GM23338 (cell line): ENCODE results near the gene ME2. TPM values are rescaled to one million over a fixed set of nuclear protein-coding genes. Genes with fewer than 3 reads are reported as not detected.

Experiments used
- ATAC-seq: fragments of 200-7000 bp; cut with Tn5 transposase; 3 replicates; pipeline ENCODE4 v1.9.1; 2020
- DNase-seq: peaks from one replicate; pipeline ENCODE4 v3.0.0-alpha.2; 2015; ENCODE audit warnings: low spot score
- H2AFZ ChIP-seq: fragments of 200-600 bp; sonication (generic); 2 replicates; pipeline ENCODE4 v1.8.0; 2016; ENCODE audit warnings: antibody characterized with exemption, mild to moderate bottlenecking, moderate library complexity
- H3F3A ChIP-seq: fragments of 200-600 bp; sonication (generic); replicated peaks from 2 replicates; pipeline ENCODE4 v1.8.0; 2017; ENCODE audit warnings: antibody characterized with exemption, mixed run types, low read depth
- H3K27ac ChIP-seq: fragments of 200-600 bp; sonication (generic); 2 replicates; pipeline ENCODE4 v1.6.1; 2016; ENCODE audit warnings: low read depth
- H3K27me3 ChIP-seq: fragments of 200-600 bp; sonication (generic); 2 replicates; pipeline ENCODE4 v1.8.0; 2016; ENCODE audit warnings: mild to moderate bottlenecking, mixed run types, moderate library complexity; ENCODE audit not compliant: insufficient read depth
- H3K36me3 ChIP-seq: fragments of 200-600 bp; sonication (generic); 2 replicates; pipeline ENCODE4 v1.8.0; 2016; ENCODE audit warnings: mild to moderate bottlenecking; ENCODE audit not compliant: insufficient read depth
- H3K4me1 ChIP-seq: fragments of 200-600 bp; sonication (generic); 2 replicates; pipeline ENCODE4 v1.8.0; 2016; ENCODE audit warnings: mild to moderate bottlenecking, moderate library complexity; ENCODE audit not compliant: insufficient read depth
- H3K4me2 ChIP-seq: fragments of 200-600 bp; sonication (generic); 2 replicates; pipeline ENCODE4 v1.7.1; 2017; ENCODE audit warnings: mixed run types
- H3K4me3 ChIP-seq: fragments of 200-600 bp; sonication (generic); 2 replicates; pipeline ENCODE4 v1.6.1; 2016; ENCODE audit warnings: mixed run types
- H3K79me2 ChIP-seq: fragments of 200-600 bp; sonication (generic); replicated peaks from 2 replicates; pipeline ENCODE4 v1.8.0; 2017; ENCODE audit warnings: mild to moderate bottlenecking; ENCODE audit not compliant: insufficient read depth
- H3K9me2 ChIP-seq: fragments of 200-600 bp; sonication (generic); 2 replicates; pipeline ENCODE4 v1.8.0; 2017; ENCODE audit not compliant: insufficient read depth
- H4K20me1 ChIP-seq: fragments of 200-600 bp; sonication (generic); replicated peaks from 2 replicates; pipeline ENCODE4 v1.8.0; 2017; ENCODE audit warnings: mild to moderate bottlenecking; ENCODE audit not compliant: insufficient read depth
- H3K27ac Mint-ChIP-seq: 2 replicates; pipeline ENCODE4 v1.8.0; 2020; ENCODE audit warnings: inconsistent platforms, mild to moderate bottlenecking, moderate library complexity, mixed read lengths
- H3K27me3 Mint-ChIP-seq: 3 replicates; pipeline ENCODE4 v1.8.0; 2022; ENCODE audit warnings: low read depth, mild to moderate bottlenecking, moderate library complexity, mixed read lengths, inconsistent platforms; ENCODE audit not compliant: insufficient read depth, poor library complexity
- H3K36me3 Mint-ChIP-seq: 3 replicates; pipeline ENCODE4 v1.8.0; 2021; ENCODE audit warnings: low read depth, mild to moderate bottlenecking, inconsistent platforms, moderate library complexity, mixed read lengths
- H3K4me1 Mint-ChIP-seq: 3 replicates; pipeline ENCODE4 v1.8.0; 2020; ENCODE audit warnings: mild to moderate bottlenecking, inconsistent platforms, mixed read lengths
- H3K4me3 Mint-ChIP-seq: 3 replicates; pipeline ENCODE4 v1.8.0; 2021; ENCODE audit warnings: moderate library complexity, mild to moderate bottlenecking, inconsistent platforms, mixed read lengths
- H3K9me3 Mint-ChIP-seq: 3 replicates; pipeline ENCODE4 v1.8.0; 2020; ENCODE audit warnings: moderate library complexity, mild to moderate bottlenecking, inconsistent platforms, mixed read lengths
- CREB1 ChIP-seq: fragments of 250-450 bp; sonication (Bioruptor Pico); IDR thresholded peaks from 2 replicates; pipeline ENCODE4 v1.5.0; 2020; ENCODE audit warnings: low read depth, mild to moderate bottlenecking, moderate library complexity
- CTCF ChIP-seq, 2 experiments: fragments of 200-600 bp in 1 of 2; sonication (generic) in 1 of 2; conservative IDR thresholded peaks; 2 replicates each; pipeline versions ENCODE4 v1.5.1 to v1.6.1; 2016 to 2017; ENCODE audit warnings: antibody characterized with exemption in 2 of 2, low read depth in 2 of 2, mild to moderate bottlenecking in 2 of 2, moderate library complexity in 1 of 2
- ETS1 ChIP-seq: IDR thresholded peaks from 2 replicates; pipeline ENCODE4 v1.6.1; 2016; ENCODE audit warnings: antibody characterized with exemption
- EZH2 ChIP-seq: fragments of 200-600 bp; sonication (generic); IDR thresholded peaks from one replicate; pipeline ENCODE4 v1.8.0; 2017; ENCODE audit warnings: antibody characterized with exemption, mild to moderate bottlenecking, low read depth; ENCODE audit not compliant: unreplicated experiment
- EZH2phosphoT487 ChIP-seq: fragments of 200-600 bp; sonication (generic); IDR thresholded peaks from one replicate; pipeline ENCODE4 v1.8.1; 2018; ENCODE audit warnings: antibody characterized with exemption; ENCODE audit not compliant: unreplicated experiment
- JUNB ChIP-seq: IDR thresholded peaks from one replicate; pipeline ENCODE4 v1.6.1; 2016; ENCODE audit warnings: antibody characterized with exemption; ENCODE audit not compliant: unreplicated experiment
- NANOG ChIP-seq: IDR thresholded peaks from 2 replicates; pipeline ENCODE4 v1.6.1; 2016; ENCODE audit warnings: antibody characterized with exemption, borderline replicate concordance
- POLR2AphosphoS5 ChIP-seq: IDR thresholded peaks from 2 replicates; pipeline ENCODE4 v1.6.1; 2016; ENCODE audit warnings: antibody characterized with exemption, low read depth
- REST ChIP-seq: IDR thresholded peaks from one replicate; pipeline ENCODE4 v1.6.1; 2018; ENCODE audit warnings: antibody characterized with exemption; ENCODE audit not compliant: unreplicated experiment
- STAT1 ChIP-seq: IDR thresholded peaks from one replicate; pipeline ENCODE4 v1.6.1; 2016; ENCODE audit warnings: antibody characterized with exemption; ENCODE audit not compliant: unreplicated experiment
- ZNF114 ChIP-seq: fragments of 250-450 bp; sonication (Bioruptor Pico); IDR thresholded peaks from 2 replicates; pipeline ENCODE4 v1.5.0; 2020; ENCODE audit warnings: mild to moderate bottlenecking, moderate library complexity
- ZNF331 ChIP-seq: fragments of 250-450 bp; sonication (Bioruptor Pico); IDR thresholded peaks from 2 replicates; pipeline ENCODE4 v1.5.0; 2020; ENCODE audit warnings: low read depth, mild to moderate bottlenecking, moderate library complexity
- ZNF462 ChIP-seq: fragments of 250-450 bp; sonication (Bioruptor Pico); IDR thresholded peaks from 2 replicates; pipeline ENCODE4 v1.5.0; 2020; ENCODE audit warnings: mild to moderate bottlenecking, moderate library complexity
- polyA plus RNA-seq: library from polyadenylated mRNA; unstranded; fragments of >200 nt; fragmentation: Nextera tagmentation; extraction: Ambion mirVana; gene quantifications from 2 replicates; pipeline ENCODE4 v1.2.1, GENCODE V29; 2016
- total RNA-seq: library from RNA; depleted of rRNA; stranded (reverse); fragments of >200 nt; shearing (Covaris generic); gene quantifications from 2 replicates; pipeline ENCODE4 v1.2.3, GENCODE V29; 2014

ME2 gene
- total and polyA plus RNA-seq, 2 experiments from 2014 or later: 61.0 to 102 TPM

- ATAC-seq: no peak
- no peaks in the 10 kb centered on the region for H3K9me3 Mint-ChIP-seq
- Histone ChIP-seq H3F3A (no peaks in the 10 kb centered on the region), H3K27ac (no peak overlapping the region), H3K9me2 (no peaks in the 10 kb centered on the region), H3K79me2 (no peaks in the 10 kb centered on the region), H3K4me2 (no peak overlapping the region), H3K36me3 (no peaks in the 10 kb centered on the region), H4K20me1 (no peaks in the 10 kb centered on the region), H3K27me3 (no peaks in the 10 kb centered on the region), H3K4me1 (no peaks in the 10 kb centered on the region), H2AFZ (no peak overlapping the region), H3K4me3 (no peak overlapping the region)
- no peak for DNase-seq
- H3K36me3 Mint-ChIP-seq: no peaks in the 10 kb centered on the region
- H3K4me1 Mint-ChIP-seq: no peaks in the 10 kb centered on the region
- no peaks in the 10 kb centered on the region for H3K27me3 Mint-ChIP-seq
- H3K27ac Mint-ChIP-seq: no peak overlapping the region
- TF ChIP-seq POLR2AphosphoS5: no peak
- no peak for TF ChIP-seq EZH2phosphoT487
- TF ChIP-seq STAT1: no peak
- TF ChIP-seq ZNF462 (CRISPR knock-in tag): no peak
- TF ChIP-seq ZNF114 (CRISPR knock-in tag): no peak
- TF ChIP-seq CTCF (conservative IDR thresholded peaks at IDR 0.05; ENCODE audit: low read depth in 2 of 2): no peak
- TF ChIP-seq ZNF331 (CRISPR knock-in tag): no peak
- no peak for TF ChIP-seq JUNB
- no peak for TF ChIP-seq NANOG
- no peak for TF ChIP-seq CREB1 (CRISPR knock-in tag)
- TF ChIP-seq EZH2: no peak
- no peak for TF ChIP-seq REST
- no peak for TF ChIP-seq ETS1
- no peak overlapping the region for H3K4me3 Mint-ChIP-seq
Measured at GRCh38 chr18:50839341-50839740, 39.6 kb upstream of the ME2 start.
